A549 treated with AZD9567 at 1 μM for 4 hours (cell line): ENCODE data around the gene ENO1. TPM values are rescaled to one million over a fixed set of nuclear protein-coding genes. Genes with fewer than 3 reads are reported as not detected.

Experiments
- total RNA-seq: library from RNA; stranded (reverse); fragments of 200-300 nt; extraction: Qiagen RNA extraction; gene quantifications from 5 replicates; pipeline ENCODE4 v1.2.3, GENCODE V29; 2022; ENCODE audit not compliant: insufficient read depth

Gene ENO1
- 2,531 to 2,907 TPM (median 2,683 TPM) in 5 replicates for total RNA-seq

DNA sequence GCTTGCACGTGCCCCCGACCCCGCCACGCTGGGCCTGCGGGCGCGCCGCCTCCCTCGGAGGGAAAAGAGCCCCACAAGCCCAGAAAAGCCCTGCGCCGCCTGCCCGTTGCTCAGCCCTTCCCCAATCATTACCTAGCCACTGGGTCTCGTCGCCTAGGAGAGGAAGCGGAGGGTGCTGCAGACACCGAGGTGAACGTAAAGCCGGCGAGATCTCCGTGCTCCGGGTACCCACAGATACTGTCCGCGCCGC is at the start of gene ENO1:
ENO1 (minus strand) TSS at position 239 of the 250 bp plus-strand sequence. CDS start 3,778 bp downstream, outside the sequence.

DNA sequence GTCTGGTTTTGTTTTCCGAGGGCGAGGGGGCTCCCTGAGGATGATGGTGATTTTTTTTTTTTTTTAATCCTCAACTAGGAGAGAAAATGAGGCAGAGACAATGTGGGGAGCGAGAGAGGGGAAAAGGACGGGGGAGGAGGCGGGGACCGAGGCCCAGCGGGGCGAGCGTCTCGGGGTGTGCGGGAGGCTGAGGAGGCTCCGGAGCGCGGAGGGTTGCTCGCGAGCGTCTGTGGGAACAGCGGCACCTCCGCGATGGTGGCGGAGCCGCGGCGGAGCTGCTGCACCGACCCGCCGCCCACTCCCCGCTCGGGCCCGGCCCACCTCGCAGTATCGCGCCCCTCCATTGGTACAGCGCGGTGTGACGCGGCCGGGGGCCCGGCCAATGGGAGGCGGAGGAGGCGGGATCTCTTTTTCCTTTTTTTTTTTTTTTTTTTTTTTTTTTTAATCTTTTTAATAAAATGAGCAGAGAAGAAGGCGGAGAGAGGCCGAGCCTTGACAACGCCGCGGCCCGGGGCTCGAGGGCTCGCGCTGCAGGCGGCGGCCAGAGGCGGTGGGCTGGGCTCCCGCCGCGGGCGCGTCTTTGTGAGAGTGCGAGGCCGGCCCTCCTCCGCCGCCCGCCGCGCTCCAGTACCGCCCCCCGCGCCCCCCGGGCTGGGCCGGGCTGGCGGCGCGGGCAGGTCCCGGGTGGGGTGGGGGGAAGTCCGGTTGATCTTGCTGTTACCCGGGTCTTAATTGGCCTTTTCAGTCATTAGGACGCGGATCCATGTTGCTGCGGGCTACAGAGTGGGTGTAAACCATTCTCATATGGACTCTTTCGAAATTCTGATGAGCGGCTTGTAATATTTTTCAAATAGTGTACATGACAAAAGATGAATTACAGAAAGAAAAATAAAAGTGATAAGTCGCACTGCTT is 60.8 kb downstream of the ENO1 start, which contains the start of gene RERE:
RERE (minus strand) TSS at position 229 of the 913 bp plus-strand sequence.

Other genes with a start within 250 kb of the ENO1 start
- gene RERE, start 61.0 kb downstream of the ENO1 start, total RNA-seq, result 20.2 to 26.4 TPM (median 23.0 TPM) in 5 replicates
- gene CA6, start 67.2 kb upstream of the ENO1 start, total RNA-seq, result not detected in 5 replicates
- not detected in 5 replicates for gene SLC2A7, start 147.7 kb upstream of the ENO1 start, total RNA-seq
- gene SLC2A5, start 190.9 kb upstream of the ENO1 start, total RNA-seq, result 0.10 to 0.31 TPM (median 0.16 TPM) in 4 of 5 replicates, not detected in the other